ENCODE results near the gene FGF18.
"Not testable (repeated sequence)": the region's sequence is repeated elsewhere in the genome, so short reads cannot be mapped to it uniquely, and the experiment has no call there.

The FGF18 gene

DNA sequence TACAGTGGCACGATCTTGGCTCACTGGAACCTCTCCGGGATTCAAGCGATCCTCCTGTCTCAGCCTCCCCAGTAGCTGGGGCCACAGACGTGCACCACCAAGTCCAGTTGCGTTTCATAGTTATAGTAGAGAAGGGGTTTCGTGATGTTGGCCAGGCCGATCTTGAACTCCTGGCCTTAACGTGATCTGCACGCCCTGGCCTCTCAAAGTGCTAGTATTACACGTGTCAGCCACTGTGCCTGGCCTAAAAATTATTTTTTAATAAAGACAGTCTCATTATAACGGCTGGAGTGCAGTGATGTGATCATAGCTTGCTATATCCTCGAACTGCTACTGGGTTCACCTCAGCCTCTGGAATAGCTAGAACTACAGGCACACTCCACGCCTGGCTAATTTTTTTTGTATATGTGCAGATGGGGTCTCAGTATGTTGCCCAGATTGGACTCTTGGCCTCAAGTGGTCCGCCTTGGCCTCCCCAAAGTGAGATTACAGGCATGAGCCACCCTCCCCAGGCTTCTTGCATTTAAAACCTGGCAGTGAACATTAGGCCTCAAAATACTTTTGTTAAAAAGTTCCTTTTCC is 27.4 kb upstream of the FGF18 start:
- FAIRE-seq (no peak), DNase-seq (ENCODE audit: insufficient read length, low spot score) (no peak)
- no peak for TF ChIP-seq POLR2A (IDR thresholded peaks at IDR 0.05; ENCODE audit: low read depth, low read length)

DNA sequence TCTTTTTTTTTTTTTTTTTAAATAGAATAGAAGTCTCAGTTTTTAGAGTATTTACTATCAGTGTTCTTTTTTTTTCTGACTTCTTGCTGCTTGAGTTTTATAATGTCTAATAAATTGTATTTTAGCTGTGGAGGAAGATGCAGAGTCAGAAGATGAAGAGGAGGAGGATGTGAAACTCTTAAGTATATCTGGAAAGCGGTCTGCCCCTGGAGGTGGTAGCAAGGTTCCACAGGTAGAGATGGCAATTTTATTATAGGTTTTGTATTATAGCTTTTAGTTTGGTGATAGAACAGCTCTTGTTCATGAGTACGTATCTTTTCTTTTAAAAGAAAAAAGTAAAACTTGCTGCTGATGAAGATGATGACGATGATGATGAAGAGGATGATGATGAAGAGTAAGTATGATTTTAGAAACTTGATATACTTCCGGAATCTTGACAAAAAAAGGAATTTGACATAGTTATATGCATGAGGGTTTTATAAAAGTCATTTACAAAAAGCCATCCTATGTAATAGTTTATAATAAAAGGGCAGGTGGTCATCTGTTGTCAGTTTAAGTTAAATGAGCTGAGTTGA is 26.8 kb upstream of the FGF18 start:
- TF ChIP-seq POLR2A (IDR thresholded peaks at IDR 0.05; ENCODE audit: low read depth, low read length) = no peak
- FAIRE-seq (no peak), DNase-seq (ENCODE audit: insufficient read length, low spot score) (no peak)

DNA sequence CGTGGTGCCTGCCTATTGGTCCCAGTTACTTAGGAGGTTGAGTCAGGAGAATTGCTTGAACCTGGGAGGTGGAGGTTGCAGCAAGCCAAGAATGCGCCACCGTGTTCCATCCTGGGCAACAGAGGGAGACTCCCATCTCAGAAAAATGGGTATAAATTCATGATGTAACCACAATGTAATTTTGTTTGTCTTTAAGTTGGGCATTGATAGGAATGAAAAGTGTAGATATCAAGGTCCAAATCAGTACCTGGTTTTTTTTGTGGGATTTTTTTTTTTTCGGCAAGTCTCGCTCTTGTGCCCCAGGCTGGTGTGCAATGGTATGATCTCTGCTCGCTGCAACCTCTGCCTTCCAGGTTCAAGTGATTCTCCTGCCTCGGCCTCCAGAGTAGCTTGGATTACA is 24.4 kb upstream of the FGF18 start:
- no peak for TF ChIP-seq POLR2A (IDR thresholded peaks at IDR 0.05; ENCODE audit: low read depth, low read length)
- DNase-seq (ENCODE audit: insufficient read length, low spot score) = no peak
- no peak for FAIRE-seq

DNA sequence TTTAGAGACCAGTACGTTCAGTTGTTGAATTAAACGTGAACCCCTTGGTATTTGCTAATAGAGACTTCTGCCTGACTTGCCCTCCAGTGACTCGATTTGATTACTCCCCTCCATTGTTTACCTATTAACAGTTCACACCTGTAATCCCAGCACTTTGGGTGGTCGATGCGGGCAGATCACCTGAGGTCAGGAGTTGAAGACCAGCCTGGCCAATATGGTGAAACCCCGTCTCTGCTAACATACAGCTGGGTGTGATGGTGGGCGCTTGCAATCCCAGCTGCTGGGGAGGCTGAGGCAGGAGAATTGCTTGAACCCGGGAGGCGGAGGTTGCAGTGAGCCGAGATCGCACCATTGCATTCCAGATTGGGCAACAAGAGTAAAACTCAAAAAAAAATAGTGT is 22.9 kb upstream of the FGF18 start:
- not testable (repeated sequence) for FAIRE-seq; DNase-seq (ENCODE audit: insufficient read length, low spot score)

DNA sequence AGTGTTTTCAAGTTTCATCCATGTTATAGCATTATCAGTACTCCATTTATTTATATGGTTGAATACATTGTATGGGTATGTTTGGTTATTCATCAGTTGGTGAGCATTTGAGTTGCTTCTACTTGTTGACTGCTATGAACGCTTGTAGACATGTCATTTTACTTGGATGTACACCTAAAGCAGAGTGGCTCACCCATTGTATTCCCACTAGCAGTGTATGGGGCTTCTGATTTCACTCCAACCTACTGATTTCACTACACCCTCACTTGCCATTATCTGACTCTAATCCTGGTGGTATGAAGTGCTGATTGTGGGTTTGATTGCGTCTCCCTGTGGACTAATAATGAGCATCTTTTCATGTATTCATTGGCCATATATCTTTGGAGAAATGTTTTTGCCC is 22.3 kb upstream of the FGF18 start:
- no peak for TF ChIP-seq POLR2A (IDR thresholded peaks at IDR 0.05; ENCODE audit: low read depth, low read length)
- no peak for FAIRE-seq
- DNase-seq (ENCODE audit: insufficient read length, low spot score) = no peak

DNA sequence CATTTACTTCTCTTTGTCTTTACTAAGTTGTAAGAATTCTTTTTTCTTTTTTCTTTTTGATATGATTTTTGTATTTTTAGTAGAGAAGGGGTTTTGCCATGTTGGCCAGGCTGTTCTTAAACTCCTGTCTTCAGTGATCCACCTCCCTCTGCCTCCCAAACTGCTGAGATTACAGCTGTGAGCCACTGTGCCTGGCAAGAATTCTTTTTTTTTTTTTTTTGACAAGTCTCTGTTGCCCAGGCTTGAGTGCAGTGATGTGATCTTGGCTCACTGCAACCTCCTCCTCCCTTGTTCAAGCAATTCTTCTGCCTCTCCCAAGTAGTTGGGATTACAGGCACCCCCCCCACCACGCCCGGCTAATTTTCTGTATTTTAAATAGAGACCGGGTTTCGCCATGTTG is 21.8 kb upstream of the FGF18 start:
- FAIRE-seq = no peak

DNA sequence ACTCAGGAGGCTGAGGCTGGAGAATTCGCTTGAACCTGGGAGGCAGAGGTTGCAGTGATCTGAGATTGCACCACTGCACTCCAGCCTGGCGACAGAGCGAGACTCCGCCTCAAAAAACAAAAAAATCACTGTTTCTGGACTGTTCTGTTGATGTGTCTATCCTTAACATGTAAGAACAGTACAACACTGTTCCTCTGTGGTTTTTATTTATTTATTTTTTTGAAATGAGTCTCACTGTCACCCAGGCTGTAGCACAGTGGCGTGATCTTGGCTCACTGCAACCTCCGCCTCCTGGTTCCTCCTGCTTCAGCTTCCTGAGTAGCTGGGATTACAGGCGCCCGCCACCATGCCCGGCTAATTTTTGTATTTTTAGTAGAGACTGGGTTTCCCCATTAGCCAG is 20.8 kb upstream of the FGF18 start:
- not testable (repeated sequence) for FAIRE-seq; DNase-seq (ENCODE audit: insufficient read length, low spot score)

More for the DNA sequence above, 21.8 kb upstream of the FGF18 start:
- DNase-seq (ENCODE audit: insufficient read length, low spot score) = no peak
- no peak for TF ChIP-seq POLR2A (IDR thresholded peaks at IDR 0.05; ENCODE audit: low read depth, low read length)

DNA sequence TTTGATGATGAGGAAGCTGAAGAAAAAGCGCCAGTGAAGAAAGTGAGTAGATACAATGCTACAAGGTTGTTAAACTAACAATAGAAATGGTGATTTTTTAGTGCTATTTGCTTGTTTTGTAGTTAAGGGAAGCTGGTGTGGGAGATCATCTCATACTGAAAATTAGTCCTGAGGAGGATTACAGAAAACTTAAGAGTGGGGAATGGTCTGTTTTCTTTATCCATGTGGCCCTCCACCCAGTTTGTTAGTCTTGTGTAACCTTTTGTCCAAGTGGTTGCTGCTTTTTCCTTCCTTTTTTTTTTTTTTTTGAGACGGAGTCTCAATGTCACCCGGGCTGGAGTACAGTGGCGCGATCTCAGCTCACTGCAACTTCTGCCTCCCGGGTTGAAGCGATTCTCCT is 19.3 kb upstream of the FGF18 start:
- DNase-seq (ENCODE audit: insufficient read length, low spot score) (no peak), FAIRE-seq (no peak)
- no peak for TF ChIP-seq POLR2A (IDR thresholded peaks at IDR 0.05; ENCODE audit: low read depth, low read length)

DNA sequence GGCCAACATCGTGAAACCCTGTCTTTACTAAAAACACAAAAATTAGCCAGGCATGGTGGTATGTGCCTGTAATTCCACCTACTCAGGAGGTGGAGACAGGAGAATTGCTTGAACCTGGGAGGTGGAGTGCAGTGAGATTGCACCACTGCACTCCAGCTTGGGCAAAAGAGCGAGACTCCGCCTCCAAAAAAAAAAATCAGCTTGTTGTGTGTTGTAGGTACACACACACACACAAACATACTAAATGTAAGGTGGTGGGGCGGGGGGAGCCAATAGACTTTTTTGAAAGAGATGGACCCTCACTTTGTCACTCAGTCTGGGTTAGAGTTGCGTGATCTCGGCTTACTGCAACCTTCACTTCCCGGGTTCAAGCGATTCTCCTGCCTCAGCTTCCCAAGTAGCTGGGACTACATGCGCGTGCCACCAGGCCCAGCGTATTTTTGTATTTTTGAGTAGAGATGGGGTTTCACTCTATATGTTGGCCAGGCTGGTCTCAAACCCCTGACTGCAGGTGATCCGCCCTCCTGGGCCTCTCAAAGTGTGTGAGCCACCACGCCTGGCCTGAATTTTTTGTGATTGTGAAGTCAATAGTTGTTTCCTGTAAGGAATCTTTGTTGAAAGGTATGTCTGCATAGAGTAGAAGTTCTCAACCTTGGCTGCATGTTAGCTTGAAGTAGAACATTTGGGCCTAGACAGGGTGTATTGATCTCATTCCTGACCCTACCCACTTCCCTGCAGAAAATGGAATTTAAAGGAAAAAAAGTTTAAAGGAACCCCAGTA is 18.1 kb upstream of the FGF18 start:
- no peak for FAIRE-seq
- DNase-seq (ENCODE audit: insufficient read length, low spot score) = no peak
- TF ChIP-seq POLR2A (IDR thresholded peaks at IDR 0.05; ENCODE audit: low read depth, low read length) = no peak

DNA sequence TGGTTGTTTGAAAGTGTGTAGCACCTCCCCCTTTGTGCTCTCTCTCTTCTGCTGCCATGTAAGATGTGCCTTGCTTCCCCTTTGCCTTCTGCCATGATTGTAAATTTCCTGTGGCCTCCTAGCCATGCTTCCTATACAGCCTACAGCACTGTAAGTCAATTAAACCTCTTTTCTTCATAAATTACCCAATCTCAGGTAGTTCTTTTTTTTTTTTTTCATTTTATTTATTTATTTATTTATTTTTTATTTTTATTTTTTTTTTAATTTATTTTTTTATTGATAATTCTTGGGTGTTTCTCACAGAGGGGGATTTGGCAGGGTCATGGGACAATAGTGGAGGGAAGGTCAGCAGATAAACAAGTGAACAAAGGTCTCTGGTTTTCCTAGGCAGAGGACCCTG is 16.7 kb upstream of the FGF18 start:
- FAIRE-seq; DNase-seq (ENCODE audit: insufficient read length, low spot score): not testable (repeated sequence)

DNA sequence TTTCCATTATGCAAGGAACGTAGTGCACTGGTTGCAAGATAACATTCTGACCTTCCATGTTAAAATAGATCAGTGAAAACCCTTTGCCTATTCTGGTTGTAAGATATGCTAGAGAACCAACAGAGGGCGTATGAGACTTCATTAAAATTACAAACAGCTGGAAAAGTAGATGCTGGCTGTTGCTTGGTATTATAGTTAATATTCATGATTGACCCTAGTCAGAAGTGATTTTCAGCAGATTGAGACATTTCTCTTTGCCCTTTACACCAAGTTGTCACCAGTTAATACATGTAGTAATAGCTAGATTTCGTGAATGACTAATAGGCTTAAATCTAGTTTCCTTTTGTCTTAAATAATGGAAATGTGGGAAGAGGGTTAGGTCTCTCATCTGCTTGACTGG is 13.8 kb upstream of the FGF18 start:
- no peak for FAIRE-seq
- no peak for DNase-seq (ENCODE audit: insufficient read length, low spot score)
- no peak for TF ChIP-seq POLR2A (IDR thresholded peaks at IDR 0.05; ENCODE audit: low read depth, low read length)

DNA sequence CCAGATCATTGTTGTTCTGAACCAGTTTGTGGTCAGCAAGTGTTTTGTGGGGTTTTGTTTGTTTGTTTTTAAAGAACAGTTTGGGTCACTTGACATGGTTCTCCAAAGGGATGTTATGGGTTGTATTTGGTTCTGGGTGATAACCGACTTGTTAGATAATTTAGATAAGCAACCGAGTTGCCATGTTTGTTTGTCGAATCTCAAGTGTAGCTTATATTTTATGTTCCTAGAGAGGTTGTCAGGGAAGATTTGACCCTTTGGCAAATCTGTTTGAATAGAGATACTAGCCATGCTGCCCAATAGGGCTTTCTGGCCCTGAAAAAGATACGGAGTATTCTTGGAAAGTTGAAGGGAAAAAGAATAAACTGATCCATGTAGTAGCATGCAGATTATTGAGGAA is 12.2 kb upstream of the FGF18 start:
- DNase-seq (ENCODE audit: insufficient read length, low spot score) (no peak), FAIRE-seq (no peak)
- no peak for TF ChIP-seq POLR2A (IDR thresholded peaks at IDR 0.05; ENCODE audit: low read depth, low read length)

DNA sequence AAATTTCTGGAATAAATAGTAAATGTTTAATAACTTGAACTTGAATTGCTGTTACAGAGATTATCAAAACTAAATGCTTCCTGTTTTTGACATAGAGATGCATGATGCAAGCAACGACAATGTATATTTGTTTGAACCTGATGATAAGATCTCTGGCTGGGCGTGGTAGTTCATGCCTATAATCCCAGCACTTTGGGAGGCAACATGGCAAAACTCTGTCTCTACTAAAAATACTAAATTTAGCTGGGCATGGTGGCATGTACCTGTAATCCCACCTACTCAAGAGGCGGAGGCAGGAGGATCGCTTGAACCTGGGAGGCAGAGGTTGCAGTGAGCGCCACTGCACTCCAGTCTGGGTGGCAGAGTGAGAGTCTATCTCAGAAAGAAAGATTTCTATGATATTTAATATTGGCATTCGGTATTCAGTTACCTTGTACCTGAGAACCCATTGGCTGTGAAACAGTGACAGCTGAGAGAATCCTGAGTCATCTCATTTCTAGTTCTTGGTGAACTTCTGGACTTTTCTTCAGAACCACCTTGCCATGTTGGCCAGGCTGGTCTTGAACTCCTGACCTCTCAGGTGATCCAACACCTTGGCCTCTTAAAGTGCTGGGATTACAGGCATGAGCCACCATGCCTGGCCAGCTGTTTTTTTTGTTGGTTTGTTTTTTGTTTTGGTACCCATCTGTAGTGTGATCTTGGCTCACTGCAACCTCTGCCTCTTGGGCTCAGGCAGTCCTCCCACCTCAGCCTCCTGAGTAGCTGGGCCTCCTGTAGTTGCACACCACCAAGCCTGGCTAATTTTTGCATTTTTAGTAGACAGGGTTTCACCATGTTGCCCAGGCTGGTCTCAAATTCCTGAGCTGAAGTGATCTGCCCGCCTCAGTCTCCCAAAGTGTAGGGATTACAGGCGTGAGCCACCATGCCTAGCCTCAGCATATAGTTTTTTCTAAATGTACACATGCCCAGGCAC is 10.0 kb upstream of the FGF18 start:
- FAIRE-seq (no peak), DNase-seq (ENCODE audit: insufficient read length, low spot score) (no peak)
- no peak for TF ChIP-seq POLR2A (IDR thresholded peaks at IDR 0.05; ENCODE audit: low read depth, low read length)

DNA sequence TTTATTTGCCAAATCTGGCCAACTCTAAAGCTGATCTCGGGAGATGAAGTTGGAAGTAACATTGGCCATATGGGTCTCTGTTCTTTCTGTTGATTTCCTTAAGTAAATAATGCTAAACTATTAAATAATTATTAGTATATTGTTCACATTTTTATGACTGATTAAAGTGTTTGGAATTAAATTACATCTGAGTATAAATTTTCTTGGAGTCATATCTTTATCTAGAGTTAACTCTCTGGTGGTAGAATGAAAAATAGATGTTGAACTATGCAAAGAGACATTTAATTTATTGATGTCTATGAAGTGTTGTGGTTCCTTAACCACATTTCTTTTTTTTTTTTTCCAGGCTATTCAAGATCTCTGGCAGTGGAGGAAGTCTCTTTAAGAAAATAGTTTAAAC is 9.3 kb upstream of the FGF18 start:
- DNase-seq (ENCODE audit: insufficient read length, low spot score) = no peak
- no peak for FAIRE-seq
- TF ChIP-seq POLR2A (IDR thresholded peaks at IDR 0.05; ENCODE audit: low read depth, low read length) = no peak
